ENCODE data around the gene TEAD4.

DNA sequence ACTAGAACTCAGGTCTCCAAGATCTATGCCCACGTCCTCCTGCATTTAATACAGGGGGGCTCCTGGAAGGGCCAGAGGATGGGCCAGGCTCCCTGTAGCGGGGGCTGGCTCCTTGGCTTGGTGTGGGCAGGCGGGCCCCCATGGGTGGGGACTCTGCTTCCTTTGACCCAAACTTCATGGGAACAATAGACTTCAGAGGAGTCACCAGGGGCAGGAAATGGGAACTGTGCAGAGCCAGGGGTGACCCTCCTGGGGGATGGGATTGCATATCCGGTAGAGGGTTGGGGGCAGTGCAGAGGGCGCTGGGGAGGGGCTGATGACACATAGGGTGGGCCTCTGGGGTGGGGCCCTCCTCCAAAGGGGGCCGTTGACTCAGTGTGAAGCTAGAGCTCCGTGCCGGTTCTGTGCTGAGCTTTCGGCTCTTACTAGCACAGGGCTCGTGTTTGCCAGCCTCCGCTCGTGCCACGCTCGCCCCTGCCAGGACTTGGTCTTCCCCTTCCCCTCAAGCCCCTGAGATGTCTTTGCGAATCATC lies 4.6 kb downstream of the TEAD4 start:
- TF ChIP-seq, protein P1, sequence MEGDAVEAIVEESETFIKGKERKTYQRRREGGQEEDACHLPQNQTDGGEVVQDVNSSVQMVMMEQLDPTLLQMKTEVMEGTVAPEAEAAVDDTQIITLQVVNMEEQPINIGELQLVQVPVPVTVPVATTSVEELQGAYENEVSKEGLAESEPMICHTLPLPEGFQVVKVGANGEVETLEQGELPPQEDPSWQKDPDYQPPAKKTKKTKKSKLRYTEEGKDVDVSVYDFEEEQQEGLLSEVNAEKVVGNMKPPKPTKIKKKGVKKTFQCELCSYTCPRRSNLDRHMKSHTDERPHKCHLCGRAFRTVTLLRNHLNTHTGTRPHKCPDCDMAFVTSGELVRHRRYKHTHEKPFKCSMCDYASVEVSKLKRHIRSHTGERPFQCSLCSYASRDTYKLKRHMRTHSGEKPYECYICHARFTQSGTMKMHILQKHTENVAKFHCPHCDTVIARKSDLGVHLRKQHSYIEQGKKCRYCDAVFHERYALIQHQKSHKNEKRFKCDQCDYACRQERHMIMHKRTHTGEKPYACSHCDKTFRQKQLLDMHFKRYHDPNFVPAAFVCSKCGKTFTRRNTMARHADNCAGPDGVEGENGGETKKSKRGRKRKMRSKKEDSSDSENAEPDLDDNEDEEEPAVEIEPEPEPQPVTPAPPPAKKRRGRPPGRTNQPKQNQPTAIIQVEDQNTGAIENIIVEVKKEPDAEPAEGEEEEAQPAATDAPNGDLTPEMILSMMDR (IDR thresholded peaks at IDR 0.05), result no peak
- no peak for TF ChIP-seq POLR2A (IDR thresholded peaks at IDR 0.05)
